AG04449 (cell line): Measurements from ENCODE around the gene RBM10.

Experiments used
- CTCF ChIA-PET: fragments of 350-600 bp; formaldehyde crosslinking; extraction: SDS; loops from one replicate; lab custom pipeline; 2021; ENCODE audit warnings: antibody characterized with exemption; lab: Yijun Ruan, JAX
- POLR2A ChIA-PET: fragments of 400-600, 350-600 bp; formaldehyde crosslinking; extraction: SDS; loops from one replicate; lab custom pipeline; 2020; ENCODE audit warnings: antibody characterized with exemption, inconsistent platforms; lab: Yijun Ruan, JAX
- DNase-seq: peaks from one replicate; pipeline ENCODE4 v3.0.0-alpha.2; 2010; ENCODE audit warnings: low read depth, low spot score
- H3K4me3 ChIP-seq: 2 replicates; pipeline ENCODE4 v1.5.1; 2011; ENCODE audit warnings: low read depth, mild to moderate bottlenecking, control low read depth, low read length
- TF ChIP-seq, protein P1 (sequence below): IDR thresholded peaks from one replicate; pipeline ENCODE4 v1.5.1; 2011; ENCODE audit warnings: mild to moderate bottlenecking, moderate library complexity, low read length, control low read depth, inconsistent platforms; ENCODE audit not compliant: insufficient read depth; ENCODE audit errors: missing control alignments

Gene RBM10

DNA sequence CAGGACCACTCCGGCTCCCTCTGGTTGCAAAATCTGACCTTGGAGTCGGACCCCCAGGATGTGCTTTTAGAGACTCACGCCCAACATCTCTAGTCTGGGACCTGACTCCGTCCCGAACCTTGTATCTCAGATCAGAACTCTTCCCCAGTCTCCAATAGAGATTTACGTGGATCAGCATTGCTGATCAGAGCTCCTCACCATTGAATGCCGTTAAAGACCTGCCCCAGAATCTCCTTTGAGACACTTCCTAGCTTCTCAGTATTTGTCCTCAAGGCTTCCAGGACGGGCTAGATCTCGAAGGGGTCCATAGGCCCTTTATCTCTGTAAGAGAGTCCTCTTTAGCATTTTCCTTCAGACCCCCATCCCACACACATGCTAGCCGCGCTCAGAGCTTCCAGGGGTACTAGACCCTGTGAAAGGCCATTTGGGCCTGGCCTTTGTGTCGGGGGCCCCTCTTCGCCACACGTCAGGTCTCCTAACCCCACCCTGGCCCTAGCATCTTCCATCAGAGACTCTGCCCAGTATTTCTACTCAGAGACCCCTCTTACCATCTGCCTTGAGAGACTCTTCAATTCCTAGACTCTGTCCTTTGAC is 49.3 kb downstream of the RBM10 start:
- POLR2A ChIA-PET, result interaction anchor here (0.8 to 1.0 kb wide), 2 partner anchors 188 to 329 kb away, joined by 3 read pairs; no protein-coding TSS in a partner anchor
- H3K4me3 ChIP-seq, result peak overlapping the region; percentile 72

DNA sequence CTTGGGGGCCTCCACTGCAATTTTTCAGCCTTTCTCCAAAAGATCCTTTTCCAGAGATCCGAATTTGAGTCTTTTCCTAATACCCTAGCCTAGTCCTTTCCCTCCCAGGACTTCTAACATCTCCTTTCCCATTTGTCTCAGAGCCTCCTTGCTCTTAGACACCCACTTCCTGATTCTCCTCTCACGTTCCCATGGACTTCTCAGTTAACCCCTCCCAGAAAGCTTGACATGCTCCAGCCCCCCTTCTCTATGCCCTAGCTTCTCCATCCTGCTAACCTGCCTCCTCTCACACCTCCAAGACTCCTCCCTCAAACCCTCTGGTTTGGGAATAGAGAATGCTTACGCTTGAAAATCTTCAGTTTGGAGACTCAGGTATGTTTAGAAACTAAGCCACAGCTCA is 51.1 kb downstream of the RBM10 start:
- ChIA-PET CTCF (interaction anchor here (1.1 to 3.1 kb wide), 3 partner anchors 188 to 327 kb away, joined by 4 to 16 read pairs (median 5); no protein-coding TSS in a partner anchor), POLR2A (no interaction called here)
- DNase-seq, result no peak
- TF ChIP-seq, protein P1, sequence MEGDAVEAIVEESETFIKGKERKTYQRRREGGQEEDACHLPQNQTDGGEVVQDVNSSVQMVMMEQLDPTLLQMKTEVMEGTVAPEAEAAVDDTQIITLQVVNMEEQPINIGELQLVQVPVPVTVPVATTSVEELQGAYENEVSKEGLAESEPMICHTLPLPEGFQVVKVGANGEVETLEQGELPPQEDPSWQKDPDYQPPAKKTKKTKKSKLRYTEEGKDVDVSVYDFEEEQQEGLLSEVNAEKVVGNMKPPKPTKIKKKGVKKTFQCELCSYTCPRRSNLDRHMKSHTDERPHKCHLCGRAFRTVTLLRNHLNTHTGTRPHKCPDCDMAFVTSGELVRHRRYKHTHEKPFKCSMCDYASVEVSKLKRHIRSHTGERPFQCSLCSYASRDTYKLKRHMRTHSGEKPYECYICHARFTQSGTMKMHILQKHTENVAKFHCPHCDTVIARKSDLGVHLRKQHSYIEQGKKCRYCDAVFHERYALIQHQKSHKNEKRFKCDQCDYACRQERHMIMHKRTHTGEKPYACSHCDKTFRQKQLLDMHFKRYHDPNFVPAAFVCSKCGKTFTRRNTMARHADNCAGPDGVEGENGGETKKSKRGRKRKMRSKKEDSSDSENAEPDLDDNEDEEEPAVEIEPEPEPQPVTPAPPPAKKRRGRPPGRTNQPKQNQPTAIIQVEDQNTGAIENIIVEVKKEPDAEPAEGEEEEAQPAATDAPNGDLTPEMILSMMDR, result no peak
- H3K4me3 ChIP-seq, result peak overlapping the region; percentile 34

More for the DNA sequence above, 49.3 kb downstream of the RBM10 start:
- TF ChIP-seq, protein P1, result no peak
- DNase-seq, result no peak
- CTCF ChIA-PET, result interaction anchor here (1.1 to 1.4 kb wide), 2 partner anchors 190 to 329 kb away, joined by 6 to 8 read pairs; no protein-coding TSS in a partner anchor

DNA sequence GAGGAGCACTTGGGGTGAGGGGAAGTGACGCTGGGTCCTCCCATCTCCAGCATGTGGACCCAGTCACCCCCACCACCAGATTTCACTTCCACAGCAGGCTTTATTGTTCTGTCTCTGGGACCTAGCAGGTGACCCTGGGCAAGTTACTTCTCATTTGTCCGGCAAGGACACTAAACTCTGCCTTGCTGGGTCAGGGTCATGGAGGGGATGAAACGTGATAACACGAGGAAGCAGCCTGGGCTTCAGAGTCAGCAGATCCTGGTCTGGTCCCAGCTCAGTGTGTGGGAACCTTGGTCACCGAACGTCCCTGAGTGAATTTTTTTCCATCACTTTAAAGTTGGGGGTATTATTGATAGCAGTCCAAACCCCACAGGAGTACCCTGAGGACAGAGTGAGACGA is 52.5 kb downstream of the RBM10 start:
- ChIA-PET CTCF (interaction anchor here (3.1 kb wide), 1 partner anchor 186 kb away, joined by 16 read pairs; no protein-coding TSS in a partner anchor), POLR2A (no interaction called here)
- no peak for DNase-seq
- TF ChIP-seq, protein P1, result no peak
- H3K4me3 ChIP-seq, result peak overlapping the region; percentile 8; the same call in 1 of the 2 replicates

DNA sequence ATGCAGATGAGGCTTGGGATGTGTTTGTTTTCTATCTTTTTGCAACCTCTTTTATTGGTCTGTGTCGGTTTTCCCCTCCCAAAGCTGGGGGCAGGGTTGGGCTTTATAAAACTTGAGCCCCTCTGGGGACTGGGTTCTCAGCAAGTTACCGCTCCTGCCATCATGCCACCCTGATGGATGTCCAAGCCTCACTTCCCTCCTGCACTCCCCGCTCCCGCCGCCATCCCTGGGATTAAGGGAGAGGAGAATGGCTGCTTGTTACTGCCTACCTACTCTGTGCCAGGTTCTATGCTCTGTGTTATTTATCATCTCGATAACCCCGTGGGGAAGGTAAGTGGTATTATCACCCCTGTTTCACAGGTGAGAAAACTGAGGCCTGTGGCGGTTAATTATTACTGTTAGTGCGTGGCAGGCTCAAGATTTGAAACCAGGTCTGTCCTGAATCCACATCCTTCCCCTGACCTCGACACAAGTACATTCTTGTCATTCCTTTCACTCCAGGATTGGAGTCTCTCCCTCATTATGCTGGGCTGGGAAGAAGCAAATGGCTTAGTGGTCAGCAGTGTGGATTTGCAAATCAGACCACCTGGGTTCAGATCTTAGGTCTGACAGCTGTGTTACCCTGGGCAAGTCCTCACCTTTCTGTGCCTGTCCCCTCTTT is 53.1 kb downstream of the RBM10 start:
- CTCF ChIA-PET, result interaction anchor here (3.1 kb wide), 1 partner anchor 186 kb away, joined by 16 read pairs; no protein-coding TSS in a partner anchor
- no peak for DNase-seq
- no peak overlapping the region for H3K4me3 ChIP-seq
- TF ChIP-seq, protein P1, result no peak
- POLR2A ChIA-PET, result no interaction called here

DNA sequence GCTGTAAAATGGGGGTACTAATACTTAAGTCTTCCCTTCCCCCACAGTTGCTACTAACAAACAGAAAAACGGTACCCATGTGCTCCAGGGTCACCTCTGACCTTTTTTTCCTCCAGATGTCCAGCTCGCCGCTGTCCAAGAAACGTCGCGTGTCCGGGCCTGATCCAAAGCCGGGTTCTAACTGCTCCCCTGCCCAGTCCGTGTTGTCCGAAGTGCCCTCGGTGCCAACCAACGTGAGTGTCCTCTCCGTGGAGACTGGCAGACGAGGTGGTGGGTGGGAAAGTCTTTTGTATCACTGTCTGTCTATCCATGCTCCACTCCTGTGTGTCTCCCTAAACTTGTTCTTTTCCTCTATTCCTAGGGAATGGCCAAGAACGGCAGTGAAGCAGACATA is 53.7 kb downstream of the RBM10 start:
- CTCF ChIA-PET, result interaction anchor here (3.1 kb wide), 1 partner anchor 185 kb away, joined by 16 read pairs; no protein-coding TSS in a partner anchor
- no peak for DNase-seq
- POLR2A ChIA-PET, result no interaction called here
- TF ChIP-seq, protein P1, result no peak
- no peak overlapping the region for H3K4me3 ChIP-seq

DNA sequence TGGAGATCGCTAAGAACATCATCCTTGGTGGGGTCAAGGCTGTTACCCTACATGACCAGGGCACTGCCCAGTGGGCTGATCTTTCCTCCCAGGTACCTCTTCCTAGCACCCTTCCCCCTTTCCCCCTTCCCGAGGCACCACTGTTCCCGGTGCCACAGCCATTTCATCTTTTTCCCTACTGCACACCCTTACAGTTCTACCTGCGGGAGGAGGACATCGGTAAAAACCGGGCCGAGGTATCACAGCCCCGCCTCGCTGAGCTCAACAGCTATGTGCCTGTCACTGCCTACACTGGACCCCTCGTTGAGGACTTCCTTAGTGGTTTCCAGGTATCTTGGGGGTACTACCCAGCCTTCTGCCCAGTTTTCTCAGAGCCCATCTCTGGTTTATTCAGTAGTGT is 54.3 kb downstream of the RBM10 start:
- ChIA-PET CTCF (interaction anchor here (1.2 to 3.1 kb wide), 2 partner anchors 8 to 185 kb away, joined by 3 to 16 read pairs; no protein-coding TSS in a partner anchor), POLR2A (no interaction called here)
- no peak for DNase-seq
- TF ChIP-seq, protein P1, result no peak
- no peak overlapping the region for H3K4me3 ChIP-seq
